CD4-positive, CD25-positive, alpha-beta regulatory T cell (primary cell): ENCODE measurements around the gene DPF1. TPM values are rescaled to one million over a fixed set of nuclear protein-coding genes. Genes with fewer than 3 reads are reported as not detected.

Experiments used
- ATAC-seq, 2 donors: fragments of 150-1000 bp; cut with Tn5 transposase; one replicate each; pipeline ENCODE4 v1.10.0; 2021; ENCODE audit warnings: low read depth in 2 of 2, moderate number of reproducible peaks in 2 of 2, moderate library complexity in 1 of 2
- DNase-seq, 3 donors: peaks; one replicate each; pipeline versions ENCODE4 v3.0.0 to v3.0.0-alpha.2; 2012 to 2022; ENCODE audit warnings: mixed read lengths in 1 of 3
- H3K27ac ChIP-seq: one replicate; pipeline ENCODE4 v1.7.0; 2013; ENCODE audit warnings: mild to moderate bottlenecking, low read length; ENCODE audit not compliant: insufficient read depth, poor library complexity, severe bottlenecking
- H3K27me3 ChIP-seq: one replicate; pipeline ENCODE4 v1.7.0; 2013; ENCODE audit warnings: low read length; ENCODE audit not compliant: control insufficient read depth, insufficient read depth
- H3K36me3 ChIP-seq: one replicate; pipeline ENCODE4 v1.7.0; 2013; ENCODE audit warnings: mild to moderate bottlenecking, low read length, moderate library complexity; ENCODE audit not compliant: control insufficient read depth, insufficient read depth
- H3K4me1 ChIP-seq: 2 replicates; pipeline ENCODE4 v1.7.0; 2013; ENCODE audit warnings: mild to moderate bottlenecking, low read length; ENCODE audit not compliant: insufficient read depth, control insufficient read depth, poor library complexity, severe bottlenecking
- H3K4me3 ChIP-seq: one replicate; pipeline ENCODE4 v1.7.0; 2013; ENCODE audit warnings: low read depth, mild to moderate bottlenecking, low read length, moderate library complexity
- H3K9me3 ChIP-seq, 2 experiments: 1 replicate in 1 of 2; 2 replicates in 1 of 2; pipeline ENCODE4 v1.7.0; 2013; ENCODE audit warnings: low read length in 2 of 2, mild to moderate bottlenecking in 1 of 2, moderate library complexity in 1 of 2; ENCODE audit not compliant: control insufficient read depth in 2 of 2
- H3K27ac Mint-ChIP-seq, 3 donors: one replicate each; pipeline ENCODE4 v1.8.0; 2020 to 2022; ENCODE audit warnings: mild to moderate bottlenecking in 3 of 3, mixed read lengths in 3 of 3, moderate library complexity in 2 of 3
- H3K27me3 Mint-ChIP-seq: one replicate; pipeline ENCODE4 v1.8.0; 2022; ENCODE audit warnings: mild to moderate bottlenecking, mixed read lengths
- H3K36me3 Mint-ChIP-seq: one replicate; pipeline ENCODE4 v1.8.0; 2020; ENCODE audit warnings: mixed read lengths
- H3K4me1 Mint-ChIP-seq, 4 donors: one replicate each; pipeline ENCODE4 v1.8.0; 2020 to 2022; ENCODE audit warnings: mixed read lengths in 4 of 4, mild to moderate bottlenecking in 1 of 4
- H3K4me3 Mint-ChIP-seq, 4 donors: one replicate each; pipeline ENCODE4 v1.8.0; 2020 to 2022; ENCODE audit warnings: mild to moderate bottlenecking in 4 of 4, mixed read lengths in 4 of 4, moderate library complexity in 3 of 4
- H3K9me3 Mint-ChIP-seq, 7 donors: one replicate each; pipeline ENCODE4 v1.8.0; 2020 to 2022; ENCODE audit warnings: mixed read lengths in 7 of 7, mild to moderate bottlenecking in 3 of 7, moderate library complexity in 2 of 7
- polyA plus RNA-seq, 4 donors: library from polyadenylated mRNA; unstranded; fragments of 300-500 nt; fragmentation: Illumina TruSeq; gene quantifications; one replicate each; pipeline ENCODE4 v1.2.3, GENCODE V29; 2021
- total RNA-seq: library from RNA; stranded (reverse); gene quantifications from one replicate; pipeline ENCODE4 v1.2.3, GENCODE V29; 2022

Gene DPF1
- total and polyA plus RNA-seq, 5 donors from 2014 or later: not detected

DNA sequence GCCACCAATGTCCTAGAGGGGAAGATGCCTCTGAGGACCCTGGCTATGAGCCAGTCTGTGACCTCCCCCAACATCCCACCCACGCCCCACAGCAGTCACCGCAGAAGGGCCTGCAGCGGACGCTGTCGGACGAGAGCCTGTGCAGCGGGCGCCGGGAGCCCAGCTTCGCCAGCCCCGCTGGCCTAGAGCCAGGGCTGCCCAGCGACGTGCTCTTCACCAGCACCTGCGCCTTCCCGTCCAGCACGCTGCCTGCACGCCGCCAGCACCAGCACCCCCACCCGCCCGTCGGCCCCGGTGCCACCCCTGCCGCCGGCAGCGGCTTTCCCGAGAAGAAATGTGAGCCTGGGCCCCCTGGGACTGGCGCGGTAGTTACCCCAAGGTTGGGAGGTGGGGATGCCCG, 30.6 kb downstream of the DPF1 start:
- Histone ChIP-seq H3K36me3 (no peaks in the 10 kb centered on the region), H3K27me3 (no peaks in the 10 kb centered on the region), H3K27ac (no peak overlapping the region), H3K4me1 (no peaks in the 10 kb centered on the region), H3K9me3 (no peaks in the 10 kb centered on the region), H3K4me3 (no peak overlapping the region)
- peaks cover 0 to 1% (median 0%) of the 10 kb centered on the region in 7 donors for H3K9me3 Mint-ChIP-seq
- peaks cover 0 to 3% (median 0%) of the 10 kb centered on the region in 4 donors for H3K4me1 Mint-ChIP-seq
- ATAC-seq (no peak), DNase-seq (no peak)
- H3K36me3 Mint-ChIP-seq: peaks cover 25% of the 10 kb centered on the region
- no peak overlapping the region for H3K27ac Mint-ChIP-seq
- H3K27me3 Mint-ChIP-seq: no peaks in the 10 kb centered on the region
- H3K4me3 Mint-ChIP-seq: no peak overlapping the region

DNA sequence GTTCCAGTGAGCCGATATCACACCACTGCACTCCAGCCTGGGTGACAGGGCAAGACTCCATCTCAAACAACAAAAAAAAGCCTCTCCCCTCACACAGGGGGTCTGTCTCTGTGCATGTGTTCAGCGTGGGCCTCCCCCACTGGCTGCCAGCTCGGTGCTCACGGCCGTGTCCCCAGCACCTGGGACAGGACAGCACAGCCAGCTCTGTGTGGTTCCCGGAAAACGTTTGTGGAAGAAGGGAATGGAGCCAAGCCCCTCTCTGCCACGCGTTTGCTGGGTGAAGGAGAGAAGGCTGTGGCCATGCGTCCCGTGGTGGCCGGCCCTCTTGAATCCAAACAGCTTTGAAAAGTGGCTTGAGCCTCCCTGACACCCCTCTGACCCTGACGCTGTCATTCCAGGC, 32.3 kb downstream of the DPF1 start:
- H3K27ac Mint-ChIP-seq: no peak overlapping the region
- H3K9me3 Mint-ChIP-seq: peaks cover 0 to 1% (median 0%) of the 10 kb centered on the region in 7 donors
- H3K4me1 Mint-ChIP-seq: peaks cover 0 to 3% (median 0%) of the 10 kb centered on the region in 4 donors

GRCh38 chr19:38190793-38191192, 33.2 kb downstream of the DPF1 start:
- Mint-ChIP-seq H3K9me3 (peaks cover 0 to 1% (median 0%) of the 10 kb centered on the region in 7 donors), H3K27ac (peak overlapping the region in 1 of 3 donors; percentile 38), H3K4me1 (peaks cover 0 to 3% (median 0%) of the 10 kb centered on the region in 4 donors), H3K4me3 (no peak overlapping the region), H3K36me3 (peaks cover 16% of the 10 kb centered on the region), H3K27me3 (no peaks in the 10 kb centered on the region)
- ATAC-seq (no peak), DNase-seq (no peak)
- Histone ChIP-seq H3K9me3 (no peaks in the 10 kb centered on the region), H3K36me3 (no peaks in the 10 kb centered on the region), H3K27ac (no peak overlapping the region), H3K4me3 (no peak overlapping the region), H3K27me3 (no peaks in the 10 kb centered on the region), H3K4me1 (no peaks in the 10 kb centered on the region)

More for the DNA sequence above, 32.3 kb downstream of the DPF1 start:
- no peak for ATAC-seq
- no peaks in the 10 kb centered on the region for H3K9me3 ChIP-seq
- no peaks in the 10 kb centered on the region for H3K4me1 ChIP-seq
- H3K27ac ChIP-seq: no peak overlapping the region
- no peaks in the 10 kb centered on the region for H3K27me3 ChIP-seq
- no peak overlapping the region for H3K4me3 ChIP-seq
- Mint-ChIP-seq H3K27me3 (no peaks in the 10 kb centered on the region), H3K4me3 (no peak overlapping the region), H3K36me3 (peaks cover 18% of the 10 kb centered on the region)
- H3K36me3 ChIP-seq: no peaks in the 10 kb centered on the region
- DNase-seq: no peak

DNA sequence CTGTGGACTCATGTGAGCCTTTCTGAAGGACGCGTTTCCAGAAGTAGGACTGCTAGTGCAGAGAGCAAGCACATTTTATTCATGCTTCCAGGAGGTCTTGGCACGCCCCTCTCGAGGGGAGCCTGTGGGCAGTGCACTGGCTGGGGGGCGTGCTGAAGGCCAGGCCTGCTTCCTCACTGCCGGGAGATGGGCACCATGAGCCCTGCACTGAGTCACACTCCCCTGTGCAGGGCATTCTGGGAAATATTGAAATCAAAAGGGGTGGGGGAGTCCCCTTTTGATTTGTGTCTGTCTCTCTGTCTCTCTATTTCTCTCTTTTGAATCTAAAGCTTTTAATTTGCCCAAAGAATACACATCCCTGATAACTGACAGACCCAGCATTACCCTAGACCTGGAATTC, 34.0 kb downstream of the DPF1 start:
- no peak for DNase-seq
- Mint-ChIP-seq H3K36me3 (peaks cover 17% of the 10 kb centered on the region), H3K4me3 (no peak overlapping the region), H3K27ac (peak overlapping the region in 1 of 3 donors; percentile 87), H3K27me3 (no peaks in the 10 kb centered on the region), H3K9me3 (peaks cover 0 to 1% (median 0%) of the 10 kb centered on the region in 7 donors), H3K4me1 (peaks cover 0 to 3% (median 0%) of the 10 kb centered on the region in 4 donors)
- H3K4me3 ChIP-seq: no peak overlapping the region
- peaks cover 1% of the 10 kb centered on the region for H3K36me3 ChIP-seq
- no peaks in the 10 kb centered on the region for H3K4me1 ChIP-seq
- no peaks in the 10 kb centered on the region for H3K27me3 ChIP-seq
- no peaks in the 10 kb centered on the region for H3K9me3 ChIP-seq
- no peak for ATAC-seq
- no peak overlapping the region for H3K27ac ChIP-seq

GRCh38 chr19:38185562-38185961, 38.5 kb downstream of the DPF1 start:
- DNase-seq (no peak), ATAC-seq (no peak)
- Mint-ChIP-seq H3K4me3 (no peak overlapping the region), H3K4me1 (peaks cover 0 to 4% (median under 1%) of the 10 kb centered on the region in 4 donors), H3K27ac (no peak overlapping the region), H3K9me3 (peaks cover 0 to 4% (median 3%) of the 10 kb centered on the region in 7 donors), H3K36me3 (peaks cover 30% of the 10 kb centered on the region), H3K27me3 (no peaks in the 10 kb centered on the region)
- no peak overlapping the region for H3K4me3 ChIP-seq
- peaks cover 3 to 7% of the 10 kb centered on the region in 2 experiments for H3K9me3 ChIP-seq
- peaks cover 5% of the 10 kb centered on the region for H3K36me3 ChIP-seq
- H3K4me1 ChIP-seq: no peaks in the 10 kb centered on the region
- H3K27ac ChIP-seq: no peak overlapping the region
- no peaks in the 10 kb centered on the region for H3K27me3 ChIP-seq

- no peaks in the 10 kb centered on the region for H3K4me1 ChIP-seq
- no peaks in the 10 kb centered on the region for H3K27me3 Mint-ChIP-seq
- H3K4me3 Mint-ChIP-seq: no peak overlapping the region
- peaks cover 30% of the 10 kb centered on the region for H3K36me3 Mint-ChIP-seq
- H3K4me3 ChIP-seq: no peak overlapping the region
- H3K9me3 ChIP-seq: peaks cover 9 to 15% of the 10 kb centered on the region in 2 experiments
- peaks cover 0 to 6% (median 3%) of the 10 kb centered on the region in 7 donors for H3K9me3 Mint-ChIP-seq
- H3K4me1 Mint-ChIP-seq: peaks cover 0 to 4% (median under 1%) of the 10 kb centered on the region in 4 donors
- no peak overlapping the region for H3K27ac Mint-ChIP-seq
- no peak overlapping the region for H3K27ac ChIP-seq
- H3K36me3 ChIP-seq: peaks cover 5% of the 10 kb centered on the region
- no peak for ATAC-seq
- no peaks in the 10 kb centered on the region for H3K27me3 ChIP-seq
- DNase-seq: no peak
Measured at GRCh38 chr19:38184815-38185214, 39.2 kb downstream of the DPF1 start.

- Mint-ChIP-seq H3K36me3 (peaks cover 36% of the 10 kb centered on the region), H3K27ac (no peak overlapping the region), H3K4me1 (peaks cover 0 to 4% (median 0%) of the 10 kb centered on the region in 4 donors), H3K4me3 (no peak overlapping the region), H3K9me3 (peaks cover 0 to 18% (median 3%) of the 10 kb centered on the region in 7 donors), H3K27me3 (no peaks in the 10 kb centered on the region)
- no peaks in the 10 kb centered on the region for H3K4me1 ChIP-seq
- no peaks in the 10 kb centered on the region for H3K27me3 ChIP-seq
- ATAC-seq (no peak), DNase-seq (no peak)
- H3K36me3 ChIP-seq: peaks cover 5% of the 10 kb centered on the region
- no peak overlapping the region for H3K4me3 ChIP-seq
- no peak overlapping the region for H3K27ac ChIP-seq
- peaks cover 9 to 18% of the 10 kb centered on the region in 2 experiments for H3K9me3 ChIP-seq
Measured at GRCh38 chr19:38183251-38183897, 40.6 kb downstream of the DPF1 start.
